Right lobe of liver (tissue), 6 donors: ENCODE measurements around the gene TSFM. TPM values are rescaled to one million over a fixed set of nuclear protein-coding genes. Genes with fewer than 3 reads are reported as not detected.
A peak's percentile ranks its signal among the peaks of the same experiment; 100 is the strongest.
"Not testable (repeated sequence)": the region's sequence is repeated elsewhere in the genome, so short reads cannot be mapped to it uniquely, and the experiment has no call there.

Experiments used
- ATAC-seq, 4 donors: fragments of 200-7000 bp; cut with Tn5 transposase; one replicate each; pipeline ENCODE4 v1.9.1; 2020; ENCODE audit warnings: mild to moderate bottlenecking in 4 of 4, moderate library complexity in 4 of 4
- DNase-seq, 3 donors: peaks; one replicate each; pipeline ENCODE4 v3.0.0-alpha.2; 2020
- H3K27ac ChIP-seq, 3 donors: fragments of 200-600 bp; one replicate each; pipeline ENCODE4 v1.8.0; 2022
- H3K27me3 ChIP-seq, 2 donors: fragments of 200-600 bp; one replicate each; pipeline ENCODE4 v1.8.0; 2022
- H3K36me3 ChIP-seq, 4 donors: fragments of 200-600 bp; sonication (generic) in 1 of 4; one replicate each; pipeline versions ENCODE4 v1.5.1 to v1.8.0; 2017 to 2022; ENCODE audit warnings: control low read depth in 1 of 4
- H3K4me1 ChIP-seq, 4 donors: fragments of 200-600 bp; sonication (generic) in 1 of 4; one replicate each; pipeline versions ENCODE4 v1.5.1 to v1.8.0; 2017 to 2022; ENCODE audit warnings: control low read depth in 1 of 4
- H3K4me3 ChIP-seq, 3 donors: fragments of 200-600 bp; one replicate each; pipeline ENCODE4 v1.8.0; 2022
- H3K9me3 ChIP-seq, 4 donors: fragments of 200-600 bp; sonication (generic) in 1 of 4; one replicate each; pipeline versions ENCODE4 v1.5.1 to v1.8.0; 2017 to 2022; ENCODE audit warnings: control low read depth in 1 of 4
- POLR2A ChIP-seq: fragments of 450-650 bp; IDR thresholded peaks from one replicate; pipeline ENCODE4 v1.6.1; 2017; ENCODE audit warnings: antibody characterized with exemption, mild to moderate bottlenecking
- WGBS: methylation state at CpG from one replicate; pipeline ENCODE4 v1.1.6; 2018; ENCODE audit warnings: low coverage, low lambda C conversion rate; ENCODE audit not compliant: insufficient coverage; ENCODE audit errors: missing lambda C conversion rate; 5-methylcytosine and 5-hydroxymethylcytosine counted together
- intact Hi-C, 2 donors: fragments of 100-400 bp; cut with DNase I; formaldehyde crosslinking; loops; one replicate each; pipeline versions ENCODE4 v1.11.2 to v1.14.1; 2022
- total RNA-seq, 6 experiments: library from RNA; depleted of rRNA in 2 of 6; stranded (reverse); fragments of >200 nt in 2 of 6; fragmentation: NEBNext Ultra II Directional in 3 of 6; extraction: Animal tissue kit (Norgen Biotek cat#: 25700) in 3 of 6; gene quantifications; one replicate each; pipeline versions ENCODE4 v1.1.0 to v1.2.4, GENCODE V29; 2016 to 2023
- TF ChIP-seq, protein P1 (sequence below), 4 donors: fragments of 200-600 bp in 3 of 4; fragments of 450-650 bp in 1 of 4; IDR thresholded peaks; one replicate each; pipeline versions ENCODE4 v1.5.1 to v1.8.0; 2016 to 2022; ENCODE audit warnings: antibody characterized with exemption in 4 of 4, mild to moderate bottlenecking in 2 of 4
- donor health status: DM: no; HTN: yes; CAD: no.
- donor health status: DM: no; HTN: no; CAD: no.
- donor health status: DM: no; HTN: no; CAD: no.
- donor health status: DM: no; HTN: yes; CAD: no.
- donor health status: DM: no; HTN: yes; CAD: no.

TSFM gene
- total RNA-seq, 6 experiments from 2014 or later: 25.6 to 40.2 (median 30.9) TPM

DNA sequence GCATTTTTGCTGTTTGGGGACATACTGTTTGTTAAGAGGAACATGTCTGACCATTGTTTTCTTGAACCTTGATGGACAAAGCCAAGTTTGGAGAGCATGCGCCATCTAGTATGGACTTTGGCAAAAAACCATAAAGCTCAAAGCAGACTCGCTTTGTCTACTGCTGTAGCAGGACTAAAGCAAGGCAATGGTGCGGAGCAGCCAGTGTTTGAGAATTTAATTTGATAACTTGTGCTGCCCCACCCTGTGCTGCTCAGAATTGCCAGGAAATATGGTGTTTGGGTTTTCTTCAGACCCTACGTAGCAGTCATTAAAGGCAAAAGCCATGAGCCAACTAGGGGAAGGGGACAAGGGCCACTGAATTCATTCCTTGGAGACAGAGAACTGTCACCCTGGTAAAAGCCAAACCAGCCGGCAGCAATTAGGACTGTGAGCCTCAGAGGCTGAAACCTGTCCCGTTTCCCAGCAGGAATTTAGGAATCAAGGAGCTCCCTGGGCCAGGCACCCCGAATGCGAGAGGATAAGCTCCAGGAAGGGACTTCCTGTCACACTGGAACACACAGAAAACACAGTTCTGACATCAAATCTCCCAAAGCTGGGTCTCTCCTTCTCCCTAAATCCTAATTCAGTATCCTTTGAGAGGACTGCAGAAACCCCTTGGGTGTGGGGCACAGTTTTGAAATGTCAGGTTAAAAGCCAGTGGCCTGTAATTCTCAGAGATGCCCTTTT, 34.8 kb downstream of the TSFM start:
- DNase-seq (no peak), ATAC-seq (no peak)
- H3K36me3 ChIP-seq: peaks cover 0 to 7% (median 6%) of the 10 kb centered on the region in 4 donors
- H3K27me3 ChIP-seq: no peaks in the 10 kb centered on the region
- no peak for TF ChIP-seq POLR2A
- TF ChIP-seq, protein P1, sequence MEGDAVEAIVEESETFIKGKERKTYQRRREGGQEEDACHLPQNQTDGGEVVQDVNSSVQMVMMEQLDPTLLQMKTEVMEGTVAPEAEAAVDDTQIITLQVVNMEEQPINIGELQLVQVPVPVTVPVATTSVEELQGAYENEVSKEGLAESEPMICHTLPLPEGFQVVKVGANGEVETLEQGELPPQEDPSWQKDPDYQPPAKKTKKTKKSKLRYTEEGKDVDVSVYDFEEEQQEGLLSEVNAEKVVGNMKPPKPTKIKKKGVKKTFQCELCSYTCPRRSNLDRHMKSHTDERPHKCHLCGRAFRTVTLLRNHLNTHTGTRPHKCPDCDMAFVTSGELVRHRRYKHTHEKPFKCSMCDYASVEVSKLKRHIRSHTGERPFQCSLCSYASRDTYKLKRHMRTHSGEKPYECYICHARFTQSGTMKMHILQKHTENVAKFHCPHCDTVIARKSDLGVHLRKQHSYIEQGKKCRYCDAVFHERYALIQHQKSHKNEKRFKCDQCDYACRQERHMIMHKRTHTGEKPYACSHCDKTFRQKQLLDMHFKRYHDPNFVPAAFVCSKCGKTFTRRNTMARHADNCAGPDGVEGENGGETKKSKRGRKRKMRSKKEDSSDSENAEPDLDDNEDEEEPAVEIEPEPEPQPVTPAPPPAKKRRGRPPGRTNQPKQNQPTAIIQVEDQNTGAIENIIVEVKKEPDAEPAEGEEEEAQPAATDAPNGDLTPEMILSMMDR (IDR thresholded peaks at IDR 0.05): no peak
- intact Hi-C loops: no loop called here
- WGBS: 74% methylated on average over 5 of the region's 8 CpGs
- no peaks in the 10 kb centered on the region for H3K9me3 ChIP-seq
- H3K4me1 ChIP-seq: peaks cover 0 to 43% (median 5%) of the 10 kb centered on the region in 4 donors
- H3K4me3 ChIP-seq: no peak overlapping the region
- H3K27ac ChIP-seq: peak overlapping the region in 1 of 3 donors; percentile 29

DNA sequence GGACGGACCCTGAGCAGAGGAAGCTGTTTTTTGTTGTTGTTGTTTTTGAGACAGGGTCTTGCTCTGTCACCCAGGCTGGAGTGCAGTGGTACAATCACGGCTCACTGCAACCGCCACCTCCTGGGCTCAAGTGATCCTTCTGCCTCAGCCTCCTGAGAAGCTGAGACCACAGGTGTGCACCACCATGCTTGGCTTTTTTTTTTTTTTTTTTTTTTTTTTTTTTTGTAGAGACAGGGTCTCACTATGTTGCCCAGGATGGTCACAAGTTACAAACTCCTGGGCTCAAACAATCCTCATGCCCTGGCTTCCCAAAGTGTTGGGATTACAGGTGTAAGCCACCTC, 35.4 kb downstream of the TSFM start:
- Histone ChIP-seq H3K36me3 (peaks cover 0 to 12% (median 11%) of the 10 kb centered on the region in 4 donors), H3K4me1 (peaks cover 0 to 43% (median 6%) of the 10 kb centered on the region in 4 donors)
- H3K27ac ChIP-seq, ATAC-seq, H3K4me3 ChIP-seq, H3K9me3 ChIP-seq, DNase-seq, H3K27me3 ChIP-seq, intact Hi-C loops: not testable (repeated sequence)
- 86% methylated on average over 2 of the region's 3 CpGs for WGBS

DNA sequence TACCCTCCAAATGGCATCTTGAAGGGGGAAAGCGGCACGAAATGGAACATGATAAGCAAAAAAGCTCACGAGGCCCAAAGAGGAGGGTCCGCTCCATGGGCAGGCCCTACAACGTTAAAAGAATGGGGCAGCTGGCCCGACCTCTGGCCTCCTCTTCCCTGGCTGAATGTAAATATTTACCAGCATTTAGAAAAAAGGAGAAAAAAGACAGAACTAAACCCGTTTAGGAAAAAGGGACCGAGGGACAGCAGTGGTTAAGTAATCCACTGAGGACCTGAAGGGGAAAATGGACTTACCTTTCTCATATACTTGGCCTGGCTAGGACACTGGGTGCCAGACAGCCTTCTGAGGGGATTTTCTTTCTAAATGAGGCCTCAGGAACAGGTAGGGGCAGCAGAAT, 37.5 kb downstream of the TSFM start:
- H3K4me3 ChIP-seq, H3K9me3 ChIP-seq, intact Hi-C loops, H3K27ac ChIP-seq, H3K27me3 ChIP-seq, DNase-seq: not testable (repeated sequence)
- Histone ChIP-seq H3K4me1 (peaks cover 0 to 32% (median 6%) of the 10 kb centered on the region in 4 donors), H3K36me3 (peaks cover 6 to 34% (median 29%) of the 10 kb centered on the region in 4 donors)
- ATAC-seq: peak in 2 of 4 donors; percentile 5 to 33
- 43% methylated on average over 8 of the region's 8 CpGs for WGBS

DNA sequence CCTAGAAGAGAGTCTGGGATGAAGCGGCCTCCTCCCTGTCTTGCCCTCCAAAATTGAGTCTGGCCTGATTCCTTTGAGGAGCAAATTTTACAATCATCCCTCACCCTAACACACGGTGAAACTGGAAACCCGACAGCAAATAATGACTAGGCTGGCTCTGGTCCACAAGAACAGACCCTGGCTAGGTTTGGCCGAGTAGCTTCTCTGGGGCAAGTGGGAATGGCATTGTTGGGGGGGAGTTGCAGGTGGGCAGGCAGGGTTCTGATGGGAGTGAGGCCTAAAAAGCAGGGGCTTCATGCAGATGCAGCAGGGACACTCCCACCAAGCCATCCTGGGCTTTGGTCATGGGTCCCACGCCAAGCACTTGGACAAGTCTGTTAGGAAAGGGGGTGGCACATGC, 38.4 kb downstream of the TSFM start:
- ATAC-seq, DNase-seq, H3K27ac ChIP-seq, H3K4me3 ChIP-seq, H3K27me3 ChIP-seq, intact Hi-C loops, H3K9me3 ChIP-seq: not testable (repeated sequence)
- 75% methylated on average over 5 of the region's 5 CpGs for WGBS
- peaks cover 6 to 43% (median 37%) of the 10 kb centered on the region in 4 donors for H3K36me3 ChIP-seq
- H3K4me1 ChIP-seq: peaks cover 0 to 32% (median 6%) of the 10 kb centered on the region in 4 donors

DNA sequence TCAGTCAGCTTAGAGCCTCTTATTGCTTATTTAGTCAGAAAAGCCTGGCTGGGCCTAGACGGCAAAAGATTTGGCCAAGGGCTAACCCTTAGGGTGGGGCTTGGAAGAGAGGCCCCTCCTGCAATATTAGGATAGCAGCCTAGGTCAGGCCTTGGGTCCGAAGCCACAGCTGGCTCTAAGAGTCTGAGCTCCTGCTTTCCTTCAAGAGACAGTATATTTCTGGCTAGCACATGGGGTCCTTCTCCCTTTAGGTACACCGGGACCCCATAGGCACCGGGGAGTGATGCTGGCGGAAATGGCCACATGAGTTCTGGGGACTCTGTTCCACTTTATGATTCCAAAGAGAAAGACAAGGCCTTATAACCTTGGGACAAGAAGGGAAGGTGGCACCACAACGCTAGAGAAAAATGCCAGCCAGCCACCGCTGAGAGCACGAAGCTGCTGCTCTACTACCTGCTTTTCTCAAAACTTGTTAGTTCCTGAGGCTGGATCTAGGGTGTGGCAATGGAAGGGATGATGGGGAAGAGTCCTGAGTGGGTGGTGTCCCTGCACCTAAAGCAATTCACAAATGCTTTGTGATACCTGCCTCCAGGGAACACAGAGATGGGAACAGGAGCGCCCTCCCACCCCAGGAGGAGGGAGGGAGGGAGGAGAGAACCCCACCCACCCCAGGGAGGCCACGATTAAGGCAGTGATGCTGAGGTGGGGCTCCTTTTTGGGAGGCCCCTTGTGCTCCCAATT, 39.1 kb downstream of the TSFM start:
- Histone ChIP-seq H3K27ac (no peak overlapping the region), H3K4me1 (peaks cover 0 to 28% (median 6%) of the 10 kb centered on the region in 4 donors), H3K4me3 (no peak overlapping the region), H3K36me3 (peaks cover 13 to 49% (median 43%) of the 10 kb centered on the region in 4 donors), H3K27me3 (no peaks in the 10 kb centered on the region), H3K9me3 (no peaks in the 10 kb centered on the region)
- TF ChIP-seq, protein P1 (IDR thresholded peaks at IDR 0.05): no peak
- no peak for TF ChIP-seq POLR2A
- WGBS: 44% methylated on average over 1 of the region's 10 CpGs
- intact Hi-C loops: no loop called here
- ATAC-seq (no peak), DNase-seq (no peak)
